Ascending aorta (tissue), 2 donors: ENCODE data around the gene ABCC4. TPM values are rescaled to one million over a fixed set of nuclear protein-coding genes. Genes with fewer than 3 reads are reported as not detected.

ENCODE experiments used
- DNase-seq, 2 donors: peaks; one replicate each; pipeline ENCODE4 v3.0.0-alpha.2; 2019; ENCODE audit warnings: low spot score in 2 of 2
- H3K27ac ChIP-seq, 2 donors: fragments of 200-600 bp; sonication (generic); one replicate each; pipeline ENCODE4 v1.5.1; 2016 to 2017; ENCODE audit warnings: mild to moderate bottlenecking in 1 of 2
- H3K27me3 ChIP-seq: fragments of 200-600 bp; sonication (generic); one replicate; pipeline ENCODE4 v1.5.1; 2017
- H3K36me3 ChIP-seq, 2 donors: fragments of 200-600 bp; sonication (generic); one replicate each; pipeline ENCODE4 v1.5.1; 2016
- H3K4me1 ChIP-seq, 2 donors: fragments of 200-600 bp; sonication (generic); one replicate each; pipeline ENCODE4 v1.5.1; 2016 to 2017; ENCODE audit warnings: mild to moderate bottlenecking in 1 of 2
- H3K4me3 ChIP-seq, 2 donors: fragments of 200-600 bp; sonication (generic); one replicate each; pipeline ENCODE4 v1.5.1; 2016 to 2017; ENCODE audit warnings: mild to moderate bottlenecking in 1 of 2
- H3K9me3 ChIP-seq, 2 donors: fragments of 200-600 bp; sonication (generic); one replicate each; pipeline ENCODE4 v1.5.1; 2016
- CTCF ChIP-seq, 3 experiments: fragments of 200-600 bp in 2 of 3; fragments of 450-650 bp in 1 of 3; sonication (generic) in 2 of 3; IDR thresholded peaks; one replicate each; pipeline ENCODE4 v1.5.1; 2016 to 2019; ENCODE audit warnings: antibody characterized with exemption in 3 of 3, mild to moderate bottlenecking in 1 of 3, moderate library complexity in 1 of 3
- intact Hi-C: fragments of 100-400 bp; cut with DNase I; formaldehyde crosslinking; loops from one replicate; pipeline ENCODE4 v1.15.1; 2023
- total RNA-seq: library from RNA; depleted of rRNA; stranded (reverse); fragments of >200 nt; gene quantifications from one replicate; pipeline ENCODE4 v1.1.0, GENCODE V29; 2016

Gene ABCC4
- total RNA-seq, 1 donor from 2014 or later, result 6.7 TPM

- Histone ChIP-seq H3K27me3 (no peaks in the 10 kb centered on the region), H3K4me1 (no peaks in the 10 kb centered on the region), H3K9me3 (no peaks in the 10 kb centered on the region), H3K36me3 (no peaks in the 10 kb centered on the region), H3K4me3 (no peak overlapping the region), H3K27ac (no peak overlapping the region)
- no peak for TF ChIP-seq CTCF (IDR thresholded peaks at IDR 0.05)
- DNase-seq, result no peak
- intact Hi-C loops, result no loop called here
Observed at GRCh38 chr13:95258619-95259194, 42.5 kb downstream of the ABCC4 start.

- TF ChIP-seq CTCF (IDR thresholded peaks at IDR 0.05), result no peak
- H3K36me3 ChIP-seq, result no peaks in the 10 kb centered on the region
- H3K27ac ChIP-seq, result no peak overlapping the region
- intact Hi-C loops, result no loop called here
- no peak for DNase-seq
- H3K4me3 ChIP-seq, result no peak overlapping the region
- no peaks in the 10 kb centered on the region for H3K27me3 ChIP-seq
- no peaks in the 10 kb centered on the region for H3K9me3 ChIP-seq
- no peaks in the 10 kb centered on the region for H3K4me1 ChIP-seq
Observed at GRCh38 chr13:95258098-95258497, 43.2 kb downstream of the ABCC4 start.

GRCh38 chr13:95256091-95256490 is 45.2 kb downstream of the ABCC4 start:
- Histone ChIP-seq H3K36me3 (no peaks in the 10 kb centered on the region), H3K27ac (no peak overlapping the region), H3K9me3 (no peaks in the 10 kb centered on the region), H3K4me3 (no peak overlapping the region), H3K27me3 (no peaks in the 10 kb centered on the region), H3K4me1 (no peaks in the 10 kb centered on the region)
- DNase-seq, result no peak
- intact Hi-C loops, result no loop called here
- TF ChIP-seq CTCF (IDR thresholded peaks at IDR 0.05), result no peak

GRCh38 chr13:95255072-95255732 is 46.0 kb downstream of the ABCC4 start:
- no peak for TF ChIP-seq CTCF (IDR thresholded peaks at IDR 0.05)
- Histone ChIP-seq H3K9me3 (no peaks in the 10 kb centered on the region), H3K27ac (no peak overlapping the region), H3K4me3 (no peak overlapping the region), H3K36me3 (no peaks in the 10 kb centered on the region), H3K4me1 (no peaks in the 10 kb centered on the region), H3K27me3 (no peaks in the 10 kb centered on the region)
- no peak for DNase-seq
- intact Hi-C loops, result no loop called here

- DNase-seq, result no peak
- no peak overlapping the region for H3K27ac ChIP-seq
- intact Hi-C loops, result no loop called here
- H3K4me1 ChIP-seq, result no peaks in the 10 kb centered on the region
- H3K36me3 ChIP-seq, result no peaks in the 10 kb centered on the region
- no peak overlapping the region for H3K4me3 ChIP-seq
- H3K9me3 ChIP-seq, result no peaks in the 10 kb centered on the region
- no peak for TF ChIP-seq CTCF (IDR thresholded peaks at IDR 0.05)
- H3K27me3 ChIP-seq, result no peaks in the 10 kb centered on the region
Observed at GRCh38 chr13:95254339-95254738, 46.9 kb downstream of the ABCC4 start.
